Measurements from ENCODE around the gene TIAM2.

Gene TIAM2

GRCh38 chr6:155078331-155078745, 83.2 kb downstream of the TIAM2 start:
- TF ChIP-seq CTCF (IDR thresholded peaks at IDR 0.05; ENCODE audit: low read depth, low read length, missing control alignments): no peak
- no peak overlapping the region for H3K4me3 ChIP-seq (ENCODE audit: low read depth, low read length)
- DNase-seq (ENCODE audit: low read depth): no peak

- no peak for TF ChIP-seq CTCF (IDR thresholded peaks at IDR 0.05; ENCODE audit: low read depth, low read length, missing control alignments)
- H3K4me3 ChIP-seq (ENCODE audit: low read depth, low read length): no peak overlapping the region
- no peak for DNase-seq (ENCODE audit: low read depth)
Measured at GRCh38 chr6:155079985-155080452, 84.9 kb downstream of the TIAM2 start.

GRCh38 chr6:155080881-155081845, 86.0 kb downstream of the TIAM2 start:
- H3K4me3 ChIP-seq (ENCODE audit: low read depth, low read length): no peak overlapping the region
- TF ChIP-seq CTCF (IDR thresholded peaks at IDR 0.05; ENCODE audit: low read depth, low read length, missing control alignments): no peak
- DNase-seq (ENCODE audit: low read depth): no peak

- DNase-seq (ENCODE audit: low read depth): no peak
- H3K4me3 ChIP-seq (ENCODE audit: low read depth, low read length): no peak overlapping the region
- no peak for TF ChIP-seq CTCF (IDR thresholded peaks at IDR 0.05; ENCODE audit: low read depth, low read length, missing control alignments)
Measured at GRCh38 chr6:155084431-155085123, 89.5 kb downstream of the TIAM2 start.

- no peak for DNase-seq (ENCODE audit: low read depth)
Measured at GRCh38 chr6:155085582-155086257, 90.6 kb downstream of the TIAM2 start.

More at GRCh38 chr6:155085582-155086257, 90.6 kb downstream of the TIAM2 start:
- no peak overlapping the region for H3K4me3 ChIP-seq (ENCODE audit: low read depth, low read length)
- TF ChIP-seq CTCF (IDR thresholded peaks at IDR 0.05; ENCODE audit: low read depth, low read length, missing control alignments): no peak
